DOHH2 (cell line): ENCODE measurements around the gene IRS4.

Experiments used
- H3F3A ChIP-seq: fragments of 200-600 bp; sonication (generic), shearing (Covaris generic); 2 replicates; pipeline ENCODE4 v1.6.0; 2016; ENCODE audit warnings: antibody characterized with exemption, mild to moderate bottlenecking; ENCODE audit not compliant: control insufficient read depth, insufficient read depth
- H3K27ac ChIP-seq: fragments of 200-600 bp; sonication (generic); 2 replicates; pipeline ENCODE4 v1.5.1; 2014; ENCODE audit warnings: low read depth, mild to moderate bottlenecking, low read length, moderate library complexity
- H3K27me3 ChIP-seq: fragments of 200-600 bp; sonication (generic); 2 replicates; pipeline ENCODE4 v1.6.1; 2014; ENCODE audit warnings: mild to moderate bottlenecking, low read length, mixed read lengths; ENCODE audit not compliant: control insufficient read depth
- H3K36me3 ChIP-seq: fragments of 200-600 bp; sonication (generic); 2 replicates; pipeline ENCODE4 v1.6.1; 2014; ENCODE audit warnings: mild to moderate bottlenecking, low read length, moderate library complexity, mixed read lengths; ENCODE audit not compliant: control insufficient read depth
- H3K4me1 ChIP-seq: fragments of 200-600 bp; sonication (generic); 2 replicates; pipeline ENCODE4 v1.6.1; 2014; ENCODE audit warnings: mild to moderate bottlenecking, low read length, mixed read lengths; ENCODE audit not compliant: control insufficient read depth
- H3K4me2 ChIP-seq: fragments of 200-600 bp; sonication (generic); 2 replicates; pipeline ENCODE4 v1.6.0; 2014; ENCODE audit warnings: mild to moderate bottlenecking, low read length, moderate library complexity
- H3K4me3 ChIP-seq: fragments of 200-600 bp; sonication (generic); 2 replicates; pipeline ENCODE4 v1.5.1; 2014; ENCODE audit warnings: mild to moderate bottlenecking, low read length, mixed read lengths
- H3K79me2 ChIP-seq: fragments of 200-600 bp; sonication (generic); 2 replicates; pipeline ENCODE4 v1.6.1; 2014; ENCODE audit warnings: mild to moderate bottlenecking, low read length, mixed read lengths; ENCODE audit not compliant: control insufficient read depth
- H3K9me2 ChIP-seq: fragments of 200-600 bp; sonication (generic); replicated peaks from 2 replicates; pipeline ENCODE4 v1.6.1; 2014; ENCODE audit warnings: mild to moderate bottlenecking, low read length, mixed read lengths; ENCODE audit not compliant: control insufficient read depth
- H3K9me3 ChIP-seq: fragments of 200-600 bp; sonication (generic); 2 replicates; pipeline ENCODE4 v1.6.1; 2014; ENCODE audit warnings: antibody characterized with exemption, low read length, mixed read lengths; ENCODE audit not compliant: control insufficient read depth, insufficient read depth
- H4K20me1 ChIP-seq: fragments of 200-600 bp; sonication (generic); 2 replicates; pipeline ENCODE4 v1.6.0; 2014; ENCODE audit warnings: low read depth, mild to moderate bottlenecking, antibody characterized with exemption, low read length, moderate library complexity; ENCODE audit not compliant: control insufficient read depth, insufficient read depth
- CTCF ChIP-seq: fragments of 200-600 bp; sonication (generic); IDR thresholded peaks from one replicate; pipeline ENCODE4 v1.5.1; 2014; ENCODE audit warnings: antibody characterized with exemption, mild to moderate bottlenecking, low read depth, low read length; ENCODE audit not compliant: poor library complexity, severe bottlenecking
- EZH2phosphoT487 ChIP-seq: fragments of 200-600 bp; sonication (generic); IDR thresholded peaks from 2 replicates; pipeline ENCODE4 v1.6.1; 2017; ENCODE audit warnings: borderline replicate concordance, mild to moderate bottlenecking, antibody characterized with exemption, low read length, moderate library complexity, mixed read lengths

Gene IRS4

GRCh38 chrX:108735091-108735678 lies 1.2 kb downstream of the IRS4 start:
- TF ChIP-seq CTCF = no peak
- no peak for TF ChIP-seq EZH2phosphoT487
- H3K4me1 ChIP-seq = no peaks in the 10 kb centered on the region
- H3F3A ChIP-seq = no peaks in the 10 kb centered on the region
- H3K27ac ChIP-seq = no peak overlapping the region
- H3K4me3 ChIP-seq = no peak overlapping the region
- no peaks in the 10 kb centered on the region for H3K9me3 ChIP-seq
- H3K9me2 ChIP-seq = no peaks in the 10 kb centered on the region
- H3K27me3 ChIP-seq = no peaks in the 10 kb centered on the region
- H3K36me3 ChIP-seq = no peaks in the 10 kb centered on the region
- no peaks in the 10 kb centered on the region for H3K79me2 ChIP-seq
- no peaks in the 10 kb centered on the region for H4K20me1 ChIP-seq
- no peak overlapping the region for H3K4me2 ChIP-seq

- no peak overlapping the region for H3K4me3 ChIP-seq
- H4K20me1 ChIP-seq = no peaks in the 10 kb centered on the region
- no peaks in the 10 kb centered on the region for H3K9me2 ChIP-seq
- no peaks in the 10 kb centered on the region for H3K27me3 ChIP-seq
- no peaks in the 10 kb centered on the region for H3F3A ChIP-seq
- TF ChIP-seq EZH2phosphoT487 (no peak), CTCF (no peak)
- H3K4me1 ChIP-seq = no peaks in the 10 kb centered on the region
- H3K9me3 ChIP-seq = no peaks in the 10 kb centered on the region
- no peaks in the 10 kb centered on the region for H3K79me2 ChIP-seq
- no peak overlapping the region for H3K27ac ChIP-seq
- no peaks in the 10 kb centered on the region for H3K36me3 ChIP-seq
- H3K4me2 ChIP-seq = no peak overlapping the region
These were observed 1.9 kb downstream of the IRS4 start for GRCh38 chrX:108734426-108734825.

- H3K79me2 ChIP-seq = no peaks in the 10 kb centered on the region
- no peaks in the 10 kb centered on the region for H3K36me3 ChIP-seq
- H3K27ac ChIP-seq = no peak overlapping the region
- H3K9me2 ChIP-seq = no peaks in the 10 kb centered on the region
- no peaks in the 10 kb centered on the region for H4K20me1 ChIP-seq
- no peaks in the 10 kb centered on the region for H3K27me3 ChIP-seq
- H3K4me2 ChIP-seq = no peak overlapping the region
- H3K4me1 ChIP-seq = no peaks in the 10 kb centered on the region
- H3F3A ChIP-seq = no peaks in the 10 kb centered on the region
- no peaks in the 10 kb centered on the region for H3K9me3 ChIP-seq
- TF ChIP-seq EZH2phosphoT487 (no peak), CTCF (no peak)
- no peak overlapping the region for H3K4me3 ChIP-seq
These were observed 3.6 kb downstream of the IRS4 start for GRCh38 chrX:108732630-108733321.
